Epidermal melanocyte (primary cell): ENCODE data around the gene TBC1D1.

Experiments
- DNase-seq: peaks from one replicate; pipeline ENCODE4 v3.0.0; 2011; ENCODE audit warnings: low spot score; ENCODE audit not compliant: insufficient read length

Gene TBC1D1

DNA sequence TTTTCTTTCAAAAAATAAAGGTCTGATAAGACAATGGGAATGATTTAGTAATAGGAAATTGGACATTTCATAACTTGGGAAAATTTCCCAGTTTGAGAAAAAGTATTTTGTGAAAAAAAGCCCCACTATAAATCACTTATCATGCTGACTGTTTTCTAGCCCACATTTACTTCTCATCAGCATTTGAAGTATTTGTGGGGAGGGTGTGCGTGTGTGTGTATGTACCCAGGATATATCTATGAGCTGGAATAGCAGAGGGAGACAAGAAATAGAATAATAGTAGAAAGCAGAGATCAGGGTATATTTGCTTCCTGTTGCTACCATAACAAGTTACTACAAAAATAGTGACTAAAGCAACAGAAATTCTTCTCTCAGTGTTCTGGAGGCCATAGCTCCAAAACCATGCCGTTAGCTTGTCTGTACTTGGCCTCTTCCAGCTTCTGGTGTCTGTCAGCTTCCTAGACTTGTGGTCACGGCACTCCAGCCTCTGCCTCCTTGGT, 209.1 kb downstream of the TBC1D1 start:
- DNase-seq = no peak

DNA sequence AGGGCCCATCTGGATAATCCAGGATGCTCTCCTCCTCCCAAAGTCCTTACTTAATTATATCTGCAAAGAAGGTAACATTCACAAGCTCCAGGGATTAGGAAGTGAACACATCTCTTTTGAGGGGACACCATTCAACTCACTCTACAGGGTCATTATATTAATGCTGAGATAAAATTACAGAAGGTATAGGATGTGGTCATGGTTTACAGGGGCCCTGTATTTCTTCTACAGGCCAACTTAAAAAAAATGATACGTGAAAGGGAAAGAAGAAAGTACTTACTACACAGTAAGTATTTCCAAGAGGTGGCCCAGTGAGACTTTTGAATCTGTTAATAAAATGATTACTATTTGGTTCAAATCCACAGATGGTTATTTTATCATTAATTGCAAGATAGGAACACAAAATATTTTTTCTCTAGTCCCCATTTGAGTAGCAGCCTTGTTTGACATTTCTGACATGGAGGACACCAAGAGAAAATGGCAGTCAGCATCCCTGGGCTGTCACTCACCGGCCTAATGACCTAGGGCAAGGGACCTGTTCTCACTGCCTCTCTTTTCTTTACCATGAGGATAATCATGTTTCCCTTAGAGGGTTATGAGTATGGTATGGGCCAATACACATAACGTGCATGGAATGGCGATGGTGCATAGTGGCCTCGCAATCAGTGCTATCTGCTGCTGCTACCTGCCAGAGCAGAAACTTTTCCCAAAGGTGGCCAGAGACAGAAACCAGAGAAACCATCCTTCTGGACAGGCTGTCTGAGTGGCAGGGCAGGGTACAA, 209.8 kb downstream of the TBC1D1 start:
- no peak for DNase-seq

DNA sequence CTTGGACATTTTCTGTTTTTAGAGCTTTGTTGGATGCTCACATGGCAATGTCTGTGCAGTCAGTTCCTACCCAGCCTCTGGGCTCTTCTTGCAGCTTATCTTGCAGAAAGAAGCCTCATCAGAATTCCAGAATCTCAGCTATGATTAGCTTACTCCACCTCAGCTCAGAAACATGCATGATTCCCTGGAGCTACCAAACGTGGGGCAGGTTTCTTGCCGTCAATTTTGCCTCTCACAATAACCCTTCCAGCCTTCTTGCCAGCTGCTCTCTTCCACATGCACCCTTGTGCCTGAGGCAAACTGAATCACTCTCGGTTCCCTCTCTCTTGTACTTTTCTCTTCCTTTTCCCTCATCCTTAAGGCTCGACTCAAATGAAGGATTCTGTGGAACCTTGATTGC, 210.7 kb downstream of the TBC1D1 start:
- no peak for DNase-seq

- DNase-seq = no peak
These were observed 212.2 kb downstream of the TBC1D1 start for GRCh38 chr4:38102957-38103588.

DNA sequence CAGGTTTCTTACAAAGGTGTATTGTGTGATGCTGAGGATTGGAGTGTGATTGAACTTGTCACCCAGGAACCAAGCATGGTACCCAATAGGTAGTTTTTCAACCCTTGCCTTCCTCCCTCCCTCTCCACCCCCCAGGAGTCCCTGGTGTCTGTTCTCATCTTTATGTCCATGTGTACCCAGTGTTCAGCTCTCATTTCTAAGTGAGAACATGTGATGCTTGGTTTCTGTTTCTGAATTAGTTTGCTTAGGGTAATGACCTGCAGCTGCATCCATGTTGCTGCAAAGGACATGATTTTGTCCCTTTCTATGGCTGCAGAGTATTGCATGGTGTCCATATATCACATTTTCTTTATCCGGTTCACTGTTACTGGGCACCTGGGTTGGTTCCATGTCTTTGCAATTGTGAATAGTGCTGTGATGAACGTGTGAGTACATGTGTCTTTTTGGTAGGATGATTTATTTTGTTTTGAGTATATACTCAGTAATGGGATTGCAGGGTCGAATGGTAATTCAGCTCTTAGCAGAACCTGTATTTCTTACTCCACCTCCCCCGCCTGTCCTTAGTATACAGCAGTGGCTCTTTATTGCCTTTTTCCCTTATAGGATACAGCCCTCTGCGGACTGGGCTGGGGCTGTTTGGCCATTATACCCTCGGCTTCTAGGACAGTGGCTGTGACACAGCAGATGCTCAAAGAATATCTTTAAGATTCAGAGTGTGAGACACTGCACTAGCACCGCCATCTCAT, 214.8 kb downstream of the TBC1D1 start:
- DNase-seq = no peak

GRCh38 chr4:38106311-38106710, 215.4 kb downstream of the TBC1D1 start:
- no peak for DNase-seq

GRCh38 chr4:38106886-38107514, 216.1 kb downstream of the TBC1D1 start:
- DNase-seq = no peak

GRCh38 chr4:38107818-38108217, 216.9 kb downstream of the TBC1D1 start:
- no peak for DNase-seq

DNA sequence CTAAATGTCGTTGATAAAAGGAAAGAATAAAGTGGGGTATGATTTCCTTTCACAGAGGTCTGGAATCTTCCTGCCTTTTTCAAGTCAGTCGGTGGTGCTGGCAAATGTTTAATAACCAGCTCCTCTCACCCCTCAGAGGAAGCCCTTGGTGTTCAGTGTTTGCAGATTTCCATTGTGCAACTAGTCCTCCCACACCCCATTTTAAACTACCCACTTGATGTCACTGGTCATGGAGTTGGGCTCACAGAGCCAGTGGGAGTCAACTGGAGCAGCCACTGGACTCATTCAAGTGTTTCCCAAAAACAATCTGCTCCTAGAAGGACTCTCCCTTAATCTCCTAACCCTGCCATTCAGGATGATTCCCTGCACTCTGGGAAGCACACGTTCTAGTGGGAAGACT, 218.5 kb downstream of the TBC1D1 start:
- DNase-seq = no peak

DNA sequence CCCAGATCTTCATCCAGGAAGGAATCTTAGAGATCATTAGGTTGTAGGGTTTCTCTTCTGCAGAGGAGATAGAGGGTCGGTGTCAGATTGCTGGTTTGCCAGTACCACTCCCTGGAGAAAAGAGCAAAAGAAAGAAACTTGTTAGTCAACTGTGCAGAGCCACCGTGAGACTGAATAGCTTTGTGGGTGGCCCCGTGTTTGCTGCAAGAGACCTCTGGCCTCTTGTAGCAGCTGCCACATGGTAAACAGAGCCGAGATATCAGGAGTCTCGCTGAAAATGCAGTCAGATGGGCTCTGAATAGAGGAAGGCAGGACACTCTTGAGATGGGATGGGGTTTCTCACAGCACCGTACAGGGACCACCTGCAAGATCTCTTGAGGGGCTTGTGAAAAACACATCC, 219.0 kb downstream of the TBC1D1 start:
- DNase-seq = no peak

DNA sequence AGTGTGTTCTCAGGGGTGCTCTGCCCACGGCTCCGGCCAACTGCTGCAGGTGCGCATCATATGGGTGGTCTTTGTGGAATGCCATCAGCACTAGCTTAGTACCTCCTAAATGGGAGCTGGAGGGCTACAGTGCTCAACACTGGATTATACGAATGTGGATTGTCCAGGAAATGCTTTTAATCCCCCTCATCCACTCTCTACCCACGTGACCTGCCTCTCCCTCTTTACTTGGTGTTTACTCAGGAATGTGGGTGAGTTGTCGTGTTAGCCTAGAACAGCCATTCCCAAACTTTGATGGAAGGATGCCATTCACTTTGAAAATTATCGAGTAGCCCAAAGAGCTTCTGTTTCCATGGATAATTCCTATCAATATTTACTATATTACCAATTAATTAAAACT, 220.1 kb downstream of the TBC1D1 start:
- no peak for DNase-seq

GRCh38 chr4:38111717-38112116, 220.8 kb downstream of the TBC1D1 start:
- DNase-seq = no peak

- no peak for DNase-seq
These were observed 222.2 kb downstream of the TBC1D1 start for GRCh38 chr4:38113132-38113531.

- DNase-seq = no peak
These were observed 222.7 kb downstream of the TBC1D1 start for GRCh38 chr4:38113551-38113950.

DNA sequence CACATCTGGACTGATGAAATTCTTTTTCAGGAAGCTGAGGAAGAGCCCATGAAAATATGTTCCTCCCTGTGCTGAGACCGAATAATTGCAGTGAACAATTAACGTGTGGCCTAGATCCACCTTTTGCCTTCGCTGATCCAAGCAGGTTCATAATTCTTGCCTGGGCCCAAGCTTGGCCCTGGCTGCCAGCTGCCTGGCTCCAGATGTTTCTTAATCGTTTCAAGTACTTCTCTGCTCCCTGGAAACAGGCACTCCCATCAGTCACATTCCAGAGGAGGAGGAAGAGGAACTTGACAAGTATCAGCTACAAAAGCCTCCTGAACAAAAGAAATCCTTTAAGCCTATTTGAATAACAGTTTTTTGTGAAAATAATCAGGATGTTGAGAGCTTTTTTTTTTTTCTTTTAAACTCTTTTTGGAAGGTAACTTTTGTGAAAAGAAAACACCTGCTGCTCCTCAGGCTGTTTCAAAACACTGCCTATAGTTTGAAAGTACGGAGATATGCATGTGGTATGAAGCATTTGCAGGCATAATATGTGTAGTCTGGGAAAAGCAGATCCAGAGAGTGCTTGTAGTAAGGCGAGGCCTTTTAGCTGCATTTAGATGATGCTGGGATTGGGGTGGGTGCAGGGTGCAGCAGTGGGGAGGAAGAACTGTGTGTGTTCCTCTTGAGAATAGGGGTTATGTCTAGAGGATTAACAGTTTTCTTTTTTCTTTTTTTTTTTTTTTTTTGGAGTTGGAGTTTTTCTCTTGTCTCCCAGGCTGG, 223.7 kb downstream of the TBC1D1 start:
- no peak for DNase-seq

GRCh38 chr4:38115601-38116000, 224.7 kb downstream of the TBC1D1 start:
- no peak for DNase-seq

- no peak for DNase-seq
These were observed 226.7 kb downstream of the TBC1D1 start for GRCh38 chr4:38117591-38117990.

GRCh38 chr4:38119668-38120385, 228.9 kb downstream of the TBC1D1 start:
- DNase-seq = peak; percentile 79

DNA sequence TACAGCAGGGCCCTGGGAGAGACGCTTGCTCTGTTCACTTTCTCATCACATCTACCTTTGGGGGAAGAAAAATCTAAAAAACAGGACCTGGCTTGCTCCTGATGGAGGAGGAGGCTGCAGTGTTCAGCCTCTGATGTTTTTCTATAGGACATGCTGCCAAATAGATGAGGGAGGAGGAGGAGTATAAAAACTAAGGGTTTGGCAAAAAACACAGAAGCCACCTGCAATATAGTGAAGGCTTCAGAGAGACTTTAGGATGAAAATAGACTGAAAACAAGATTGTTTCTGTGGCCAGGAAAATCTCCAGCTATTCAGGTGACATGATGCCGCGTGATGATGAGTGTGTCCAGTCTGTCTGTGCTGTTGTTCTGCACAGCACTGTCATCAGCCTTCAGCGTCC, 229.9 kb downstream of the TBC1D1 start:
- no peak for DNase-seq

GRCh38 chr4:38122060-38122459, 231.2 kb downstream of the TBC1D1 start:
- DNase-seq = no peak
